K562 (cell line): ENCODE data around the gene HEATR9. TPM values are rescaled to one million over a fixed set of nuclear protein-coding genes. Genes with fewer than 3 reads are reported as not detected.

ENCODE experiments used
- ATAC-seq: fragments of 200-7000 bp; cut with Tn5 transposase; 3 replicates; pipeline ENCODE4 v1.9.1; 2020; ENCODE audit warnings: moderate library complexity
- BruUV-seq: library from RNA; stranded (reverse); fragments of 400-500 nt; replicated peaks from 2 replicates; lab custom pipeline; 2021; lab: Mats Ljungman, UMichigan
- CTCF ChIA-PET: fragments of 300-600 bp; formaldehyde crosslinking; extraction: SDS; loops from one replicate; lab custom pipeline; 2021; ENCODE audit warnings: low intra/inter-chr PET ratio; lab: Yijun Ruan, JAX
- POLR2A ChIA-PET: fragments of 300-600, 350-650 bp; sonication (Branson Sonifier 250); formaldehyde crosslinking; extraction: SDS; loops from one replicate; lab custom pipeline; 2021; ENCODE audit warnings: antibody characterized with exemption, inconsistent platforms; lab: Yijun Ruan, JAX
- DNase-seq, 4 experiments: peaks; one replicate each; pipeline versions ENCODE4 v3.0.0 to v3.0.0-alpha.2; 2011 to 2018; ENCODE audit warnings: low spot score in 3 of 4, mixed read lengths in 3 of 4; ENCODE audit errors: extremely low read depth in 1 of 4
- FAIRE-seq: peaks from 2 replicates; lab custom pipeline; 2011; peaks lifted over from hg19 to GRCh38; lab: Jason Lieb, UNC
- H2AFZ ChIP-seq: 2 replicates; pipeline ENCODE4 v1.6.0; 2011; ENCODE audit warnings: low read depth, low read length, control low read depth, inconsistent platforms
- H3K27ac ChIP-seq: fragments of 200-600 bp; 3 replicates; pipeline ENCODE4 v1.8.0; 2011; ENCODE audit warnings: low read depth, mild to moderate bottlenecking, control low read depth, inconsistent platforms, low read length, moderate library complexity, mixed read lengths; ENCODE audit errors: extremely low read depth
- H3K27me3 ChIP-seq, 2 experiments: fragments of 300-600 bp in 1 of 2; 2 replicates in 1 of 2; 3 replicates in 1 of 2; pipeline versions ENCODE4 v1.6.0 to v1.8.0; 2011; ENCODE audit warnings: inconsistent platforms in 2 of 2, low read length in 2 of 2, mild to moderate bottlenecking in 1 of 2, mixed read lengths in 1 of 2, moderate library complexity in 1 of 2; ENCODE audit not compliant: control insufficient read depth in 2 of 2, insufficient read depth in 2 of 2
- H3K36me3 ChIP-seq: fragments of 300-600 bp; 3 replicates; pipeline ENCODE4 v1.8.0; 2011; ENCODE audit warnings: mild to moderate bottlenecking, low read length, inconsistent platforms; ENCODE audit not compliant: control insufficient read depth, insufficient read depth
- H3K4me1 ChIP-seq, 2 experiments: fragments of 200-600 bp in 1 of 2; replicated peaks in 1 of 2; 2 replicates in 1 of 2; 3 replicates in 1 of 2; pipeline versions ENCODE4 v1.5.1 to v1.8.0; 2011; ENCODE audit warnings: inconsistent platforms in 2 of 2, low read length in 2 of 2, mild to moderate bottlenecking in 1 of 2, mixed read lengths in 1 of 2, moderate library complexity in 1 of 2; ENCODE audit not compliant: control insufficient read depth in 2 of 2, insufficient read depth in 2 of 2
- H3K4me2 ChIP-seq: 2 replicates; pipeline ENCODE4 v1.6.1; 2011; ENCODE audit warnings: low read length, control low read depth, inconsistent platforms, mixed read lengths; ENCODE audit not compliant: insufficient read depth
- H3K4me3 ChIP-seq: fragments of 200-600 bp; sonication (generic), shearing (Covaris generic); 2 replicates; pipeline ENCODE4 v1.5.1; 2016; ENCODE audit warnings: control low read depth, inconsistent platforms
- H3K79me2 ChIP-seq: fragments of 200-600 bp; 3 replicates; pipeline ENCODE4 v1.8.0; 2011; ENCODE audit warnings: low read length, inconsistent platforms; ENCODE audit not compliant: control insufficient read depth, insufficient read depth
- H3K9ac ChIP-seq, 2 experiments: 2 replicates each; pipeline versions ENCODE4 v1.6.0 to v1.6.1; 2011; ENCODE audit warnings: low read depth in 2 of 2, low read length in 2 of 2, control low read depth in 1 of 2, inconsistent platforms in 1 of 2, mild to moderate bottlenecking in 1 of 2, mixed read lengths in 1 of 2; ENCODE audit not compliant: insufficient read depth in 1 of 2
- H3K9me1 ChIP-seq: one replicate; pipeline ENCODE4 v1.6.0; 2011; ENCODE audit warnings: inconsistent platforms, mild to moderate bottlenecking, low read length, moderate library complexity; ENCODE audit not compliant: control insufficient read depth, insufficient read depth
- H3K9me3 ChIP-seq: replicated peaks from 2 replicates; pipeline ENCODE4 v1.5.1; 2011; ENCODE audit warnings: low read depth, low read length, inconsistent platforms; ENCODE audit not compliant: control insufficient read depth, insufficient read depth
- H4K20me1 ChIP-seq: replicated peaks from 2 replicates; pipeline ENCODE4 v1.6.1; 2011; ENCODE audit warnings: low read length, inconsistent platforms, mixed read lengths; ENCODE audit not compliant: control insufficient read depth, insufficient read depth
- BMI1 ChIP-seq: fragments of 150-350 bp; IDR thresholded peaks from 2 replicates; pipeline ENCODE4 v1.6.1; 2014; ENCODE audit warnings: low read length
- CBFB ChIP-seq: sonication (generic); formaldehyde crosslinking; IDR thresholded peaks from 2 replicates; pipeline ENCODE4 v1.4.0; 2020; ENCODE audit warnings: mild to moderate bottlenecking, missing genetic modification reagents
- ESRRA ChIP-seq: fragments of 450-650 bp; IDR thresholded peaks from 2 replicates; pipeline ENCODE4 v1.6.1; 2014; ENCODE audit warnings: low read depth, mild to moderate bottlenecking, moderate library complexity, borderline replicate concordance
- GABPB1 ChIP-seq: sonication (generic); formaldehyde crosslinking; IDR thresholded peaks from 2 replicates; pipeline ENCODE4 v1.8.0; 2022; ENCODE audit warnings: mild to moderate bottlenecking, missing genetic modification reagents
- HDGF ChIP-seq: fragments of 450-650 bp; IDR thresholded peaks from 2 replicates; pipeline ENCODE4 v1.6.1; 2016
- HMGN3 ChIP-seq: IDR thresholded peaks from 2 replicates; pipeline ENCODE4 v1.6.1; 2011; ENCODE audit warnings: borderline replicate concordance, low read depth, mild to moderate bottlenecking, mixed read lengths, low read length; ENCODE audit not compliant: insufficient read length; ENCODE audit errors: extremely low read depth
- MCM7 ChIP-seq, 2 experiments: fragments of 450-650 bp; IDR thresholded peaks; 2 replicates each; pipeline ENCODE4 v1.6.1; 2016 to 2018
- NR2F6 ChIP-seq: fragments of 450-650 bp; formaldehyde crosslinking; IDR thresholded peaks from 2 replicates; pipeline ENCODE4 v1.4.0; 2020; ENCODE audit warnings: mild to moderate bottlenecking
- POLR3G ChIP-seq: IDR thresholded peaks from 2 replicates; pipeline ENCODE4 v1.6.1; 2011; ENCODE audit not compliant: insufficient read length, insufficient replicate concordance; ENCODE audit errors: extremely low read depth
- RFX7 ChIP-seq: fragments of 250-450 bp; sonication (Bioruptor Pico); IDR thresholded peaks from 2 replicates; pipeline ENCODE4 v1.5.1; 2021; ENCODE audit warnings: mild to moderate bottlenecking
- SMC3 ChIP-seq: conservative IDR thresholded peaks from 2 replicates; pipeline ENCODE4 v1.6.1; 2011; ENCODE audit warnings: low read depth, low read length, improper control_type of control experiment; ENCODE audit not compliant: insufficient read depth
- TBP ChIP-seq: optimal IDR thresholded peaks from 2 replicates; pipeline ENCODE3; 2011; ENCODE audit warnings: low read depth, low read length, improper control_type of control experiment
- ZFP1 ChIP-seq: fragments of 450-650 bp; formaldehyde crosslinking; IDR thresholded peaks from 2 replicates; pipeline ENCODE4 v1.4.0; 2020; ENCODE audit warnings: mild to moderate bottlenecking, mixed read lengths
- ZFX ChIP-seq: sonication (generic); formaldehyde crosslinking; IDR thresholded peaks from 2 replicates; pipeline ENCODE4 v1.8.0; 2022; ENCODE audit warnings: mild to moderate bottlenecking, missing genetic modification reagents, moderate library complexity
- ZNF282 ChIP-seq: sonication (generic); formaldehyde crosslinking; IDR thresholded peaks from 2 replicates; pipeline ENCODE4 v1.8.1; 2023; ENCODE audit warnings: missing genetic modification reagents
- ZNF354B ChIP-seq: fragments of 250-450 bp; sonication (Bioruptor Pico); IDR thresholded peaks from 2 replicates; pipeline ENCODE4 v1.4.0; 2020
- ZNF609 ChIP-seq: sonication (generic); formaldehyde crosslinking; IDR thresholded peaks from 2 replicates; pipeline ENCODE4 v1.8.1; 2023; ENCODE audit warnings: missing genetic modification reagents, mild to moderate bottlenecking, borderline replicate concordance
- ZNF79 ChIP-seq: fragments of 250-450 bp; sonication (Bioruptor Pico); IDR thresholded peaks from 2 replicates; pipeline ENCODE4 v1.4.0; 2020; ENCODE audit warnings: low read depth, mild to moderate bottlenecking, moderate library complexity
- WGBS: fragments of 100-300 bp; shearing (Covaris generic); methylation state at CpG from one replicate; pipeline ENCODE4 v1.1.6; 2016; ENCODE audit warnings: low coverage, mixed read lengths; ENCODE audit not compliant: insufficient coverage; ENCODE audit errors: missing lambda C conversion rate; 5-methylcytosine and 5-hydroxymethylcytosine counted together
- in situ Hi-C: fragments of 300-500 bp; cut with MboI; formaldehyde crosslinking; loops from 4 replicates; pipeline ENCODE4 v1.15.0; 2018; ENCODE audit warnings: inconsistent platforms, mixed read lengths
- intact Hi-C: fragments of 100-400 bp; cut with micrococcal nuclease; formaldehyde crosslinking; loops from 2 replicates; pipeline ENCODE4 v1.14.2; 2022
- polyA plus RNA-seq, 8 experiments: library from polyadenylated mRNA; depleted of rRNA in 4 of 8; stranded (reverse) in 5 of 8; unstranded in 3 of 8; fragments of >200 nt; fragmentation: Nextera tagmentation in 2 of 8; fragmentation: Illumina TruSeq in 1 of 8; extraction: Ambion mirVana in 2 of 8; extraction: Trizol in 1 of 8; gene quantifications; 2 replicates each; pipeline versions ENCODE4 v1.2.1 to v1.2.3, GENCODE V29; 2011 to 2014; ENCODE audit warnings: inconsistent platforms in 1 of 8, missing spikeins in 1 of 8
- total RNA-seq, 7 experiments: library from RNA; depleted of rRNA in 6 of 7; stranded (reverse); fragments of >200 nt in 6 of 7; fragmentation: Illumina TruSeq in 2 of 7; extraction: Trizol in 2 of 7; gene quantifications; 2 replicates each; pipeline versions ENCODE4 v1.2.1 to v1.2.3, GENCODE V29; 2011 to 2021; ENCODE audit warnings: low replicate concordance in 1 of 7
- TF ChIP-seq, protein P1 (sequence below): fragments of 250-450 bp; sonication (Bioruptor Pico); IDR thresholded peaks from 2 replicates; pipeline ENCODE4 v1.8.0; 2021; ENCODE audit warnings: moderate library complexity, mild to moderate bottlenecking, inconsistent platforms

The HEATR9 gene
- total and polyA plus RNA-seq, 9 of the 15 experiments (the other 6 are each of a cell fraction or from before 2014, with no cell fraction given): not detected

- DNase-seq: no peak
- FAIRE-seq: no peak
- Histone ChIP-seq H3K27ac (no peak overlapping the region), H3K36me3 (peaks cover 92% of the 10 kb centered on the region), H3K9me1 (no peaks in the 10 kb centered on the region), H2AFZ (no peak overlapping the region), H3K9ac (no peak overlapping the region), H3K4me2 (no peak overlapping the region), H3K4me1 (0 out of 5 replicates have a peak, but pooled peaks cover 0 to 5% of the 10 kb centered on the region in 2 experiments), H3K27me3 (no peaks in the 10 kb centered on the region), H3K4me3 (no peak overlapping the region), H4K20me1 (peaks cover under 1% of the 10 kb centered on the region; the same call in 1 of the 2 replicates), H3K79me2 (peaks cover 87% of the 10 kb centered on the region), H3K9me3 (no peaks in the 10 kb centered on the region)
- TF ChIP-seq TBP (no peak), HDGF (no peak), BMI1 (no peak), ZFX (CRISPR knock-in tag) (no peak), RFX7 (CRISPR knock-in tag) (no peak), SMC3 (no peak), ZNF79 (CRISPR knock-in tag) (no peak), NR2F6 (CRISPR knock-in tag) (no peak), ZNF609 (CRISPR knock-in tag) (no peak), GABPB1 (no peak), ZFP1 (CRISPR knock-in tag) (no peak), ESRRA (no peak), MCM7 (IDR thresholded peaks at IDR 0.05) (no peak), HMGN3 (no peak), CBFB (CRISPR knock-in tag) (no peak), POLR3G (no peak), ZNF354B (CRISPR knock-in tag) (no peak), ZNF282 (CRISPR knock-in tag) (no peak)
- TF ChIP-seq, protein P1, sequence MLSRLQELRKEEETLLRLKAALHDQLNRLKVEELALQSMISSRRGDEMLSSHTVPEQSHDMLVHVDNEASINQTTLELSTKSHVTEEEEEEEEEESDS (CRISPR knock-in tag): no peak
- POLR2A ChIA-PET: interaction anchor here (4.4 kb wide), 1 partner anchor 8 kb away, joined by 24 read pairs; the partner anchor contains the start of gene TAF15
- BruUV-seq: no TSS peak
- in situ Hi-C loops: no loop called here
- intact Hi-C loops: no loop called here
- no peak for ATAC-seq
- 100% methylated on average over 1 of the region's 1 CpG for WGBS
- CTCF ChIA-PET: no interaction called here
Measured at GRCh38 chr17:35817196-35817595, 51.5 kb downstream of the HEATR9 start.
